Raji (cell line): ENCODE measurements around the gene DAZAP1.
A peak's percentile ranks its signal among the peaks of the same experiment; 100 is the strongest.

Experiments used
- POLR2A ChIP-seq: IDR thresholded peaks from 2 replicates; pipeline ENCODE4 v1.6.1; 2011; ENCODE audit warnings: low read depth, low read length, control low read depth; ENCODE audit not compliant: insufficient read depth

DAZAP1 gene

DNA sequence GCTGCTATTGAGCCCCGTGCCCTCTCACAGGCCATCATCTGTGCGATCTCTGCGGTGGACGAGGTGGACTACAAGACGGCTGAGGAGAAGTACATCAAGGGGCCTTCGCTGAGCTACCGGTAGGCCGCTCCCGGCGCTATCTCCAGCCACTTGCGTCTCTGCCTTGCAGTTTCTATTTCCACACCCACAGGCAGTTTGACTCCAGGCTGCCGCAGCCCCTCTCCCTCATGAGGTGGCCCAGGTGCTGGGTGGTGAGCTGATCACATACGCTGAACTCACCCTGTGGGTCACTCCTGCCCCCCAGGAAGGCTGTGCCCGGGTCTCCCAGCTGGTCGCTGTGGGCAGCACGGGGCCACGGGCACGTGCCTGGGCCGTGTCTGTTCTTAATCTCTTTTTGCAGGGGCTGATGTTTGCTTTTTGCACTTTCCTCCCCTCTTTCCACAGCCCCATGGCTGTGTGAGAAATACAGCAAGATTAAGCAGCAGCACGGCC is 34.3 kb upstream of the DAZAP1 start:
- TF ChIP-seq POLR2A: no peak

- TF ChIP-seq POLR2A: no peak
Measured at GRCh38 chr19:1373534-1374249, 33.7 kb upstream of the DAZAP1 start.

DNA sequence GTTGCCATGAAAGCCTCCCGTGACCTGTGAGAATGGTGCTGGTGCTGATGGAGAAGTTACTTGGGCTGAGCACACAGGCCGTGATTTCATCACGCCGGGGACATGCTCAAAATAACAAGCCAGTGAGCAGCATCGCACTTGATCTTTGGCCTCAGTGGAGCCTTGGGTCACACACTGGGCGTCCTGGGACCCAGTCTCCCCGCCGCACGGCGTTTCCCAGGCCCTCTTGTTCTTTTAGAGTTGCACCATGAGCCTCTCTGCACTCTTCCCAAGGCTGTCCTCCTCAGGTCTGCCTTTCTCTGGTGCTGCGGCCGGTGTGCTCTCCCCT is 33.2 kb upstream of the DAZAP1 start:
- no peak for TF ChIP-seq POLR2A

DNA sequence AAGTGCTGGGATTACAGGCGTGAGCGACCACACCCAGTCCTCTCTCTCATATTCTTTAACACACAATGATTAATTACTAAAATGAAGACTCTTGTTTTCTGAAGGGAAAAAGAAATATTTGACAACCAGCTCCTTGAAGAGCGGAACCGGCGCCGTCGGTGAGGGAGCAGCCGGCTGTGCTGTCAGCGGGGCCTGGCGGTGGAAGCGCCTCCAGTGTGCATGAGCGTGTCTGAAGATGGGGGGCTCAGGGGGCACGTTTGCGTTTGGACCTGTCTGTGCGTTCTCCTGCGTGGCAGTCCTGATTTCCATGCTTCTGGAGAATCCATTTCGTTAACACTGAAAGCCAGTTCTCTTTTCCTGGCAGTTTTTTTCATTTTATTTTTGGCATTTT is 31.0 kb upstream of the DAZAP1 start:
- TF ChIP-seq POLR2A: no peak

DNA sequence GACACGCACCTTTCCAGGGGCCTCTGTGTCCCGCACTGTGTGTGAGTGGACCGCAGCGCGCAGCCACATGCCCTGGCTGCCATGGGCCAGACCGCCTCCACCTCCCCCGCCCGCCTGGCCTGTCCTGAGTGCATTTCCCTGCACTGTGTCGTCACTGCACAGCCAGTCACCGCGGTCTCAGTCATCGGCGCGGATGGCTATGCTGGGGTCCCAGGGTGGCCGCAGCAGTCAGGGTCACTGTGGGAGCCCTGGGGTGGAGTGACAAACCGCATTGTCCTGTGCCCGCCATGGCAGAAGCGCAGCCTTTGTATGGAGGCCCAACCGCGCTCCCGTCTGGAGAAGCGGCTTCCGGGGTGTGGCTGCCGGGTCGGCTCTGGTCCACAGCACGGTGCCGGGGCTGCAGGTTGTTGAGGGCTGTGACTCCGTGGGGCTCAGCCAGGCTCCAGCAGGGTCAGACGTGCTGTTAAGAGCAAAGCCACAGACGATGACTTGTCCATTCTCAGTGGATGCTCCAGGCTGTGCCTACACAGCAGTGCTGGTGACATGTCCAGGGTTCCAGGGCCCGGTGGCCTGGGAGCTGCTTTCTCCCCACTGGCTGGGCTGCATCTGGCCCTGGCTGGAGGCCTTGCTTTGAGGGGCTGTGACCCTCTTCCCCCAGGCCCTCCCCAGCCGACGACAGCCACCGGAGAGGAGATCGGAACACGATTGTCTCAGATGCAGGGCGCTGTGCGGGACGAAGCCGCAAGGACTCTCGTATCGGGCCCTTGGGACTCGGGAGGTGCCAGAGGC is 30.0 kb upstream of the DAZAP1 start:
- TF ChIP-seq POLR2A: no peak

- TF ChIP-seq POLR2A: no peak
Measured at GRCh38 chr19:1377965-1378785, 29.2 kb upstream of the DAZAP1 start.

GRCh38 chr19:1379126-1379905 is 28.1 kb upstream of the DAZAP1 start:
- TF ChIP-seq POLR2A: no peak

GRCh38 chr19:1379961-1380489 is 27.4 kb upstream of the DAZAP1 start:
- TF ChIP-seq POLR2A: no peak

- no peak for TF ChIP-seq POLR2A
Measured at GRCh38 chr19:1382250-1382649, 25.1 kb upstream of the DAZAP1 start.

DNA sequence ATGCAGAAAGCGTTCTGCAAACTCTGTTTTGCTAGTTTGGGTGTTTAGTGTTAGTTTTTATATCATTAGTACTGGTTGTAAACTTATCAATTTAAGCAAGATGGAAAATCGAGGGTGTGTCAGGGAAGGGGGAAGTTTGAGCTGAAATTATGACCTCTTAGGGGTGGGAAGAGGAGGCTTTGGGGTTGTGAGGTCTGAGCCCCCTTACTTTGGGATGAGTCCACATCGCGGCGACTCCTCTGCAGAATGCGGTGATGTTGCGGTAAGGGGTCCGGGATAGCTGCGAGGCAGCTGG is 24.4 kb upstream of the DAZAP1 start:
- TF ChIP-seq POLR2A: no peak

DNA sequence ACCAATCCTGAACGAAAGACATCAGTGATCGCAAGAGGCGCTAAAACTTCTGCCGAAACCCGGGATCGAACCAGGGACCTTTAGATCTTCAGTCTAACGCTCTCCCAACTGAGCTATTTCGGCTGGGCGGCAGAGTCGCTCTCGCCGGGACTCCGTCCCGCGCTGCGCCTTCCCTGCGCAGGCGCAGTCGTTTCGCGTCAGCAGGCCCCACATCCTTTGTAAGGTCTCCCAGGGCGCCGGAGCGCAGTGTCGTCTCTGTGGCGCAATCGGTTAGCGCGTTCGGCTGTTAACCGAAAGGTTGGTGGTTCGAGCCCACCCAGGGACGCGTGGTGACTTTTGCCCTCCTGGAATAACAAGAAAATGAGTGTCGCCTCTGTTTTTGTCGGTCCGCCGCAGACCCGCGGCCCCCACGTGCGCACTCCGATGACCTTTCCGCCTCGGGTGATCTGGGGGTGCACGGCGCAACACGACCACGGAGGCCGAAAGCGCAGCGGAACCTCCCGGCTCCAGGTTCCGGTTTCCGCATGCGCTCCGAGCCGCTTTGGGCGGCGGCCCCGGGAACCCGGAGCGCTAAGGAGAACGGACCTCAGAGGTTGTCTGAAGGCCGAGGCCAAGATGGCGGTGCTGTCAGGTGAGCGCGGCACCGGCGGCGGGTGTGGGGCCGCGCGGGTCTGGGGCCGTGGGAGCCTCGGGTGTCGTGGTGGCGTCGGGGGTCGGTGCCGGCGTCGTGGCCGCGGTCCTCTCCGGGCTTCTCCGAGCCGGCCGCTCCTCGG is 23.9 kb upstream of the DAZAP1 start, which contains the start of gene NDUFS7:
NDUFS7 (plus strand) TSS at position 596 of the 773 bp plus-strand sequence; CDS start at position 616, 20 bp downstream.
- peak; percentile 82 for TF ChIP-seq POLR2A

DNA sequence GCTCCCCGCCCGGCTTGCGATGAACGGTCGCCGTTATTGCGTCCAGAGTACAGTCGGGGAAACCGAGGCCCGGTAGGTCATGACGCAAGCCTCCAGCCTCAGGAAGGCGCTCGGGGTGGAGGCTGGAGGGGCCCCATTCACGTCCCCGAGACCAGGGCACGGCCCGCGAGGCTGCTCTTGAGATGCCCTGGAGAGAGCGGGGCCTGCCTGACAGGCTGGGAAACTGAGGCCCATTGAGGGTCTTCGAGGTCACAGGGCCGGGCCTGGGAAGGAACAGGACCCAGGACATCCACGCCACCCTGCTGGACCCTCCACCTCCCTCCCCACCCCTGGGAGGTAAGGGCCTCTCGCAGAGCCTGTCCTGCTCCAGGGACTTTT is 23.3 kb upstream of the DAZAP1 start:
- TF ChIP-seq POLR2A: no peak

GRCh38 chr19:1384478-1385110 is 22.8 kb upstream of the DAZAP1 start:
- no peak for TF ChIP-seq POLR2A
